Daoy (cell line): ENCODE results near the gene PGBD5. TPM values are rescaled to one million over a fixed set of nuclear protein-coding genes. Genes with fewer than 3 reads are reported as not detected.

Experiments
- DNase-seq: peaks from one replicate; pipeline ENCODE4 v3.0.0-alpha.2; 2015; ENCODE audit warnings: low read depth
- total RNA-seq: library from RNA; depleted of rRNA; stranded (reverse); fragments of >200 nt; shearing (Covaris generic); gene quantifications from 2 replicates; pipeline ENCODE4 v1.2.3, GENCODE V29; 2014

PGBD5 gene
- total RNA-seq, 1 experiment from 2014 or later: 1.0 TPM

- no peak for DNase-seq
These were observed 123.1 kb downstream of the PGBD5 start for GRCh38 chr1:230303069-230303468.

- no peak for DNase-seq
These were observed 124.3 kb downstream of the PGBD5 start for GRCh38 chr1:230301822-230302221.

GRCh38 chr1:230301322-230301721 is 124.8 kb downstream of the PGBD5 start:
- no peak for DNase-seq

DNA sequence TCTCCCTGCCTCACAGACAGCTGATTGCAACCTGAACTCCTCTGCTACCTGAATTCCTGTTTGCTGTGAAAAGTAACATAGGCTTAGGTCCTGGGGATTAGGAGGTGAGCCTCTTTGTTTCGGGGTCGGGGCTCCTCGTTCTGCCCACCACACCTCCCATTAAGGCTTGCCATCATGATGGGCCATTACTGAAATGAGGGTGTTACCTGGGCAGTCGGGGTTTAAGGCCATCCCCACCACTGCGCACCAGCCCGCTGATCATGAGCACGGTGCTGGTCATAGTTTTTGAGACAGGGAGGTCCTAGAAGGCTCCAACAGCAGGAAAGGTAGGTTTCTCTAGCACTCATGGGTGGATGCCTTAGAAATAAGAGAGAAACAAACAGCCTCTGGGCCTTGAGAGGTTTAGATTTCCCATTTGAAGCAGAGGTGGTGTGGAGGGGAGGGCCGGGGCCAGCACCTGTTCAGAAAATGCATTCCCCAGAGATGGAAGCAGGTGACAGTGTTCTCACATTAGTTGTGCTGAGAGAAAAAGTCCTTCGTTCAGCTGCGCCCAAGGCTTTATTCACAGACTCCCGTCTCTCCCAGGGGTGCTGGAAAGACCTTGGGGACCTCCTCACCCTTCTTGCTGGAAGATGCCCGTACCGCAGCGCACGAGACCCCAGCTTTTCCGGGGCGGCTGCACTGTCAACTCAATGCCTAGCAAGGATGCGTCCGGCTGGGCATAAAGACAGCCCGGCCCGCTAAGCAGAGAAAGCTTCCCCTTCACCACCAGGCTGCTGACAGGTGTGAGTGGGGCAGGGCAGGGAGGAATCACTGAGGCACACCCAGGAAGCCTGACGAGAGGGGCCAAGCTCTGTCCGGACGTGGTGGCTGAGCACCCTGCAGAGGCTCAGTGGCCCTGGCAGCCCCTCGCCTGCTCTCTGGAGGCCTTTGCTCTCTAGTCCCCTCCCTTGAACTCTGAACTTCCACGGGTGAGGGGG is 125.5 kb downstream of the PGBD5 start:
- DNase-seq: no peak

DNA sequence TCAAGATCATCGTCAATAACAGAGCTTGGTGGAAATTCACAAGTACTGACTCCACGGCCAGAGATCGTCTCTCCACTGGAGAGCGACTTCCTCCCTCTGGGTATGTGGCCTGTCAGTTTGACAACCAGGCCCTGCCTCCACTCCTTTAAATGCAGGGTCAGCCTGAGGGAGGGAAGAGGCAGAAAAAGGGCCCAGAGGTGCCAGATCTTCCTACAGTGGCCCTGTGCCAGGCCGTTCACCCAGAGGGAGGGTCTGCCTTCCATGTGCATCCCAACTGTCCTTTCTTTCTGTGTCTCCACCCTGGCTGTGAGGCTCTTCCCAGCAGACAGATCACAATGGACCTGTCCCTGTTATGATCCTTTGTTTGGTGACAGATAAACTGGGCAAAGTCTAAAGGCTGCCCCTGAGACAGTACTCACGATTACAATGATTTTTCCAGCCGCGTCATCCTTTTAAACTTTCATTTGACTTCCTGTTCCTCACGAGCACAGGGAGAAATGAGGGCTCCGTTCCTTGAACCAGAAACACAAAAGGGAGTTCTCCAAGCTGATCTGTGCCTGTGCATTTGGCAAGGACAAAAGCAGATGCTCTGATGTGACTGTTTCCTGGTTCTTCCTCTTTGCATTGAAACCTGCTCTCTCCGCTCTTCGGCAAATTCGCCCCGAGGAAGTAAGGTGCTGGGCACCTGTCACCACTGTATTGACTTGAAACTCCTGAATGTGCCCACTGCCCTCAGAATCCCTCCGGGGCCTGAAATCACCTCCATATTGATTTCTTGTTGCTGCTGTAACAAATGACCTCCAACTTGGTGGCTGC is 126.7 kb downstream of the PGBD5 start:
- no peak for DNase-seq

- DNase-seq: no peak
These were observed 130.8 kb downstream of the PGBD5 start for GRCh38 chr1:230295367-230295766.

- no peak for DNase-seq
These were observed 132.8 kb downstream of the PGBD5 start for GRCh38 chr1:230293390-230293700.

- no peak for DNase-seq
These were observed 133.3 kb downstream of the PGBD5 start for GRCh38 chr1:230292689-230293389.

GRCh38 chr1:230291731-230292620 is 134.2 kb downstream of the PGBD5 start:
- DNase-seq: no peak

- DNase-seq: no peak
These were observed 136.8 kb downstream of the PGBD5 start for GRCh38 chr1:230289350-230289644.

DNA sequence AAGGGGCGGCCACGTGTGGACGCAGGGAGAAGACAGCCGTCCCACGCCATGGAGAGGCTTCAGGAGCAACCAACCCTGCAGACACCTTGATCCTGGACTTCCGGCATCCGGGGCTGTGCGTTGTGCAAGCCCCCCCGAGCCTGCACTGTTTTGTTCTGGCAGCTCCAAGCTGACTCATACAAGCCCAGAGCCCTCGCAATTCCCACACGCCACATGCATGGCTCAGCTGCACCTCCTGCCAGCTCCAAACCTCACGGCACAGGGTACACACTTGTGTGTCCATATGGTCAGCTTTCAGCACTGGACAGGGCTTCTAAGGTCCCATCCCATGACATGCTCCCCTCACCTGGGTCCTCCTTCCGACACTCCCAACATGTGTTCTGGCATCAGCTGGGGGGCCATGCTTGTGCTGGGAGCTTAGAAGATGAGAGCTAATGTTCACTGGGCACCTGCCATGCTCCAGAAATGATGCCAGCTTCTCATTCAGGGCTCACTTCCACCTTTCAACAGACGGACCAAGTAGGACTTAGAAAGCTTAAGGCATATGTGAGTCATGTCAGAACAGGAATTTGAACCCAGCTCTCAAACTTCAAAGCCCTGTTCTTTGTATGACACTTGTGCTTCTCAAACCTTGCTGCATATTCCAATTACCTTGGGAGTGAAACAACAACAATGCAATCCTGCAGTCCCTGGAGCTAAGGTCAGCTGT is 137.3 kb downstream of the PGBD5 start:
- DNase-seq: peak; percentile 75

DNA sequence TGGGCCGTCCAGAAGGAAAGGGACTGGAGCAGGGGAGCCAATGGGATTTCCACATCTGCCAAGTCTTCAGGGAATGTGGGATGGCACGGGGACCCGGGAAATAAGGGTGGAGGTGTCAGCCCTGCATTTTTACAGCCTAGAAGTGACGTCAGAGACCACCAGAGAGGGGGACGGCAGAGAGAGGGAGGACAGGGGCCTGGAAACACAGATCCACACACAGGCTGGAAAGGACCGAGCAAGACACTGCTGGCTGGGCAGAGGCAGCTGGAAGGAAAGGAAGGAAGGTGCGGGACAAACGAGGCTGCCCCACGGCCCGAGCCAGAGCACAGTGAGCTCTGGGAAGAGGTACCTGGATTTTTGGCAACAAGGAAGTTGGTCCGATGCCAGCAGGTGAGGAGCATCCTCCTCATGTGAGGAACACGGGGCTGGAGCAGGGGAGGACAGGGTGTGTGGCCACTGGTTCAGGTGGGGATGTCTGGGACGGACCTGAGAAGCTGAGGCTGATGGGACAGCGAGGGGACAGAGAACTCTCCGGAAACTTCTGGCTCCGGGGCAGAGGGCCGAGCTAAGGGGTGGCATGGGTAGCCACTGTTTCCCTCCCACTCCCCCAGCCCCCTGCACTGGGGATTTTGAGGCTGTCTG is 138.3 kb downstream of the PGBD5 start:
- no peak for DNase-seq

DNA sequence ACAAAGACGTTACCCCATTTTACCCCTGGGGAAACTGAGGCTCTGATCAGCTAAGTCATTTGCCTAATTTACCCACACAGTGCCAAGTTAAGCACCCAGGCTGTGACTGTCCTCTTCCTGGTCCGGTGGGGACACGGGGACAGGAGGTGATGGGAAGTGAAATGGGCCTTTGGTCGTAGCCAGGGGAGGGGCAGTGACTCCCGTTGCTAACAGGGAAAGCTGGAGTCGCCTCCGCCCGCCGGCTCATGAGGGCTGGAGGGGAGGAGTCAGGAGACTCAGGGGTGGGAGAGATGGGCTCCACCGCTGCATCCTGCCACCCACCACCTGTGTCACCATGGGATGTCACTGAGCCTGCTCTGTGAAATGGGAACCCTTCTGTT is 139.3 kb downstream of the PGBD5 start:
- no peak for DNase-seq

- no peak for DNase-seq
These were observed 139.8 kb downstream of the PGBD5 start for GRCh38 chr1:230286166-230286889.

DNA sequence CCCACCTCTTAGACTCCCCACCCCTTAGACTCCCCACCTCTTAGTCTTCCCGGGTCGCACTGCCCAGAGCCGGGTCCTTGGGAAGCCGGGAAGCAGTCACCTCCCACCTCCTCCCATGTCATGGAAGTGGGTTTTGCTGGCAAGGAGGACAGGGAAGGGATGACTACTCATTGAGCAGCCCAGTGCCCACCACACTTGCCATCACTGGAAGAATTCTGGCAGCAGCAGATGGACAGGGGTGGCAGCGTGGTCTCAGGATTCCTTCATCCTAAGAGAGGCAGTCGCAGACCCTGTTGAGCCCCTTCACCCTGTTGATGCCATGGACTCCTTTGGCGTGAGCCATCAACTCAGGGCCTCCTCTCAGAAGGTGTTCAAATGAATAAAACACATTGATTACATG is 140.8 kb downstream of the PGBD5 start:
- no peak for DNase-seq

- DNase-seq: no peak
These were observed 141.2 kb downstream of the PGBD5 start for GRCh38 chr1:230284891-230285290.

- DNase-seq: no peak
These were observed 142.5 kb downstream of the PGBD5 start for GRCh38 chr1:230283678-230284077.

- no peak for DNase-seq
These were observed 144.0 kb downstream of the PGBD5 start for GRCh38 chr1:230282157-230282556.

DNA sequence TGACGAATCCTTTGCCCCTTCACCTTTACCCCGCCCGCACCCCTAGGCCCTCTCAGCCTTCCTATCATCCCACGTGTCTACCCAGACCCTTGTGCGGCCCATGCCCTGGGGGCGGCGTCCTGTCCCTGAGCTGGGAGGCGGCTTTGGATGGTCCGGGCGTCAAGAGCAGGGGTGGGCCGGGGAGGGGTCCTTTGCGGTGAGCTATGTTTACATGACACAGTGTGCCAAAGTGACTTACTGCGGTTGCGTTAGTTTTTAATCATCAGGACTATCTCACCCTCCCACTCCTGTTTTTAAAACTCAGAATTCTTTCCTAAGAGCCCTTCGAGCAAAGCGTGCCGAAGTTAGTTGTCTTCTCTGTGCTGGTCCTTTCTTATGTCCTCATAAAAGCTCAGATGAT is 144.6 kb downstream of the PGBD5 start:
- no peak for DNase-seq
